Hematopoietic multipotent progenitor cell treated with erythropoietin and hydrocortisone succinate and interleukin-3 and kit ligand, for 4 days (in vitro differentiated cells): ENCODE measurements around the gene GGN.
"Not testable (repeated sequence)": the region's sequence is repeated elsewhere in the genome, so short reads cannot be mapped to it uniquely, and the experiment has no call there.

ENCODE experiments used
- DNase-seq: peaks from one replicate; pipeline ENCODE4 v3.0.0-alpha.2; 2015

The GGN gene

GRCh38 chr19:38411041-38411712, 23.3 kb upstream of the GGN start:
- DNase-seq: no peak

GRCh38 chr19:38410407-38410806, 22.6 kb upstream of the GGN start:
- DNase-seq: not testable (repeated sequence)

- no peak for DNase-seq
Measured at GRCh38 chr19:38409631-38410133, 21.8 kb upstream of the GGN start.

- no peak for DNase-seq
Measured at GRCh38 chr19:38405276-38405675, 17.4 kb upstream of the GGN start.

GRCh38 chr19:38404858-38405257, 17.0 kb upstream of the GGN start:
- DNase-seq: no peak

- peak; percentile 98 for DNase-seq
Measured at GRCh38 chr19:38402967-38403674, 15.3 kb upstream of the GGN start, which contains the start of gene FAM98C. Gene FAM98C (plus strand): TSS chr19:38403093. CDS start chr19:38403154, 61 bp downstream.

- DNase-seq: no peak
Measured at GRCh38 chr19:38402623-38402966, 14.8 kb upstream of the GGN start.

GRCh38 chr19:38401148-38401547, 13.3 kb upstream of the GGN start:
- no peak for DNase-seq

GRCh38 chr19:38400361-38400760, 12.5 kb upstream of the GGN start:
- no peak for DNase-seq

GRCh38 chr19:38399537-38399936, 11.7 kb upstream of the GGN start:
- DNase-seq: no peak

- DNase-seq: no peak
Measured at GRCh38 chr19:38399081-38399480, 11.2 kb upstream of the GGN start.

- peak; percentile 46 for DNase-seq
Measured at GRCh38 chr19:38395381-38396114, 7.7 kb upstream of the GGN start.

- peak; percentile 78 for DNase-seq
Measured at GRCh38 chr19:38394488-38394887, 6.7 kb upstream of the GGN start.

- peak; percentile 58 for DNase-seq
Measured at GRCh38 chr19:38392707-38393308, 5.0 kb upstream of the GGN start.

- no peak for DNase-seq
Measured at GRCh38 chr19:38391911-38392464, 4.2 kb upstream of the GGN start.

GRCh38 chr19:38389957-38390924, 2.4 kb upstream of the GGN start:
- DNase-seq: no peak

- no peak for DNase-seq
Measured at GRCh38 chr19:38389101-38389925, 1.5 kb upstream of the GGN start.

GRCh38 chr19:38388349-38389100, 691 bp upstream of the GGN start, which contains the start of gene SPRED3:
Gene SPRED3 (plus strand): TSS chr19:38388697. CDS start chr19:38390303, 1,606 bp downstream.
- no peak for DNase-seq

- DNase-seq: peak; percentile 62
Measured at GRCh38 chr19:38386971-38387549, 774 bp downstream of the GGN start.
